Measurements from ENCODE around the gene DUSP11.
A peak's percentile ranks its signal among the peaks of the same experiment; 100 is the strongest.
"Not testable (repeated sequence)": the region's sequence is repeated elsewhere in the genome, so short reads cannot be mapped to it uniquely, and the experiment has no call there.

The DUSP11 gene

GRCh38 chr2:73772819-73773218 lies 7.1 kb downstream of the DUSP11 start:
- DNase-seq (ENCODE audit: low read depth in 2 of 2) = no peak

GRCh38 chr2:73770725-73771124 lies 9.2 kb downstream of the DUSP11 start:
- no peak for DNase-seq (ENCODE audit: low read depth in 2 of 2)

GRCh38 chr2:73766994-73767393 lies 12.9 kb downstream of the DUSP11 start:
- DNase-seq (ENCODE audit: low read depth in 2 of 2) = no peak

GRCh38 chr2:73766349-73766748 lies 13.6 kb downstream of the DUSP11 start:
- no peak for DNase-seq (ENCODE audit: low read depth in 2 of 2)

- DNase-seq (ENCODE audit: low read depth in 2 of 2) = no peak
Measured at GRCh38 chr2:73764945-73765344, 15.0 kb downstream of the DUSP11 start.

GRCh38 chr2:73762571-73762970 lies 17.3 kb downstream of the DUSP11 start:
- no peak for DNase-seq (ENCODE audit: low read depth in 2 of 2)

- DNase-seq (ENCODE audit: low read depth in 2 of 2) = no peak
Measured at GRCh38 chr2:73759904-73760303, 20.0 kb downstream of the DUSP11 start.

GRCh38 chr2:73759285-73759764 lies 20.6 kb downstream of the DUSP11 start:
- DNase-seq (ENCODE audit: low read depth in 2 of 2) = no peak

GRCh38 chr2:73754332-73754731 lies 25.6 kb downstream of the DUSP11 start:
- DNase-seq (ENCODE audit: low read depth in 2 of 2) = not testable (repeated sequence)

- no peak for DNase-seq (ENCODE audit: low read depth in 2 of 2)
Measured at GRCh38 chr2:73749314-73749713, 30.6 kb downstream of the DUSP11 start.

GRCh38 chr2:73746877-73747208 lies 33.1 kb downstream of the DUSP11 start:
- no peak for DNase-seq (ENCODE audit: low read depth in 2 of 2)

- DNase-seq (ENCODE audit: low read depth in 2 of 2) = no peak
Measured at GRCh38 chr2:73746015-73746876, 33.7 kb downstream of the DUSP11 start.

- no peak for DNase-seq (ENCODE audit: low read depth in 2 of 2)
Measured at GRCh38 chr2:73740767-73741166, 39.1 kb downstream of the DUSP11 start.

- DNase-seq (ENCODE audit: low read depth in 2 of 2) = no peak
Measured at GRCh38 chr2:73739101-73739500, 40.8 kb downstream of the DUSP11 start.

- peak; percentile 90 to 93 for DNase-seq (ENCODE audit: low read depth in 2 of 2)
Measured at GRCh38 chr2:73736855-73737779, 42.8 kb downstream of the DUSP11 start, which contains the start of gene TPRKB. TSS of gene TPRKB (minus strand) at chr2:73737345. CDS start at chr2:73734569, 2,776 bp downstream.

- no peak for DNase-seq (ENCODE audit: low read depth in 2 of 2)
Measured at GRCh38 chr2:73736378-73736777, 43.5 kb downstream of the DUSP11 start.

GRCh38 chr2:73730810-73731209 lies 49.1 kb downstream of the DUSP11 start:
- no peak for DNase-seq (ENCODE audit: low read depth in 2 of 2)

GRCh38 chr2:73728711-73729110 lies 51.2 kb downstream of the DUSP11 start:
- no peak for DNase-seq (ENCODE audit: low read depth in 2 of 2)

- DNase-seq (ENCODE audit: low read depth in 2 of 2) = no peak
Measured at GRCh38 chr2:73728043-73728442, 51.9 kb downstream of the DUSP11 start.

- not testable (repeated sequence) for DNase-seq (ENCODE audit: low read depth in 2 of 2)
Measured at GRCh38 chr2:73726657-73727056, 53.2 kb downstream of the DUSP11 start.

- no peak for DNase-seq (ENCODE audit: low read depth in 2 of 2)
Measured at GRCh38 chr2:73718851-73719621, 60.9 kb downstream of the DUSP11 start.

GRCh38 chr2:73718421-73718820 lies 61.5 kb downstream of the DUSP11 start:
- no peak for DNase-seq (ENCODE audit: low read depth in 2 of 2)
